Muscle of leg (tissue), 11 donors: ENCODE data around the gene PLAC1. TPM values are rescaled to one million over a fixed set of nuclear protein-coding genes. Genes with fewer than 3 reads are reported as not detected.

ENCODE experiments used
- DNase-seq: peaks from one replicate; pipeline ENCODE4 v3.0.0; 2013
- H3K27ac ChIP-seq: one replicate; pipeline ENCODE4 v1.5.1; 2013; ENCODE audit warnings: mild to moderate bottlenecking, low read length, control low read depth
- H3K27me3 ChIP-seq: one replicate; pipeline ENCODE4 v1.6.1; 2013; ENCODE audit warnings: low read length; ENCODE audit not compliant: control insufficient read depth, insufficient read depth
- H3K36me3 ChIP-seq: one replicate; pipeline ENCODE4 v1.6.1; 2013; ENCODE audit warnings: low read length; ENCODE audit not compliant: control insufficient read depth, insufficient read depth
- H3K4me1 ChIP-seq: one replicate; pipeline ENCODE4 v1.6.1; 2013; ENCODE audit warnings: low read length; ENCODE audit not compliant: control insufficient read depth, insufficient read depth
- H3K4me3 ChIP-seq: one replicate; pipeline ENCODE4 v1.5.1; 2013; ENCODE audit warnings: low read length, control low read depth
- H3K9me3 ChIP-seq: replicated peaks from 2 replicates; pipeline ENCODE4 v1.6.1; 2013; ENCODE audit warnings: low read depth, low read length; ENCODE audit not compliant: control insufficient read depth
- WGBS: methylation state at CpG from one replicate; pipeline ENCODE4 v1.1.5; 2013; ENCODE audit warnings: missing lambda C conversion rate; ENCODE audit not compliant: insufficient coverage; 5-methylcytosine and 5-hydroxymethylcytosine counted together
- polyA plus RNA-seq, 8 donors: library from polyadenylated mRNA; unstranded; fragments of 120-200 nt; gene quantifications; one replicate each; pipeline versions ENCODE4 v1.2.1 to v1.2.3, GENCODE V29; 2013; ENCODE audit warnings: inconsistent platforms in 1 of 8, low replicate concordance in 1 of 8; ENCODE audit not compliant: insufficient read length in 8 of 8, insufficient read depth in 1 of 8
- total RNA-seq: library from RNA; stranded (reverse); fragments of 120-200 nt; gene quantifications from one replicate; pipeline ENCODE4 v1.2.4, GENCODE V29; 2013

Gene PLAC1
- total and polyA plus RNA-seq, 9 donors = 1.4 to 2.7 (median 2.3) TPM

DNA sequence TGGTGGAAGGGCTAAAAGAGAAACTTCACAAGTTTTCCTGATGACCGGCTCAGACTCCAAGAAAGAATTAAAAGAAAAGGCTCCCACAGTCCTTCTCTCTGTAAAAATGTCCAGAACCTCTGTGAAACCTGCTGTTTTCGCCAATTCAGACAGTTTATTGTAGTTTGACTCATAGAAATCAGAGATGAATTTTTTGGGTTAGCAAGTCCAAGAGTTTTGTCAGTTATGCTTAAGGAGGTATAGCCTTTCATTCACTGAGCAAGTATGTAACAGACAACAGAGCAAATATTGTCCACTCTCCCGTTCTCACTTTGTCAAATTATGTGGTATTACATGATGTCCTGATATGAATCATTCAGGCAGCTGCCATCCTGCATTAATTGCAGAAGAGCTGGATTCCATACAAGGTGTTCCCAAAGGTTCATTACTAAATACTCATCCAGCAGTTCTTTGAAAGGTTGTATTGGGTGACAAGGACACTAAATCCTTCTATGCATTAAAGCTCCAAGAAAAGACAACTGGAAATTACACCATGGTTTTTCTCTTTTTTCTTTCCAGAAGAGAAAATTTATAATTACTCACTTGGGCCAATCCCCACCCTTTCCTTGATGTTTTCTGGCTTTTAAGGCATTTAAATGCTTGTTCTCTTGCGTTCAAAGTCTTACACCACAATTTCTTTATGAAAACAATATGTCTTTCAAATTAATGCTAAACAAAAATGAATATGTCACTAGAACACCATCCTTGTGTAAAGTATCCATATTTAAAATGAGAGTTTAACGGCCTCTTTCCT is 30.0 kb upstream of the PLAC1 start:
- 40% methylated on average over 1 of the region's 5 CpGs for WGBS
- peak; percentile 53 for DNase-seq

DNA sequence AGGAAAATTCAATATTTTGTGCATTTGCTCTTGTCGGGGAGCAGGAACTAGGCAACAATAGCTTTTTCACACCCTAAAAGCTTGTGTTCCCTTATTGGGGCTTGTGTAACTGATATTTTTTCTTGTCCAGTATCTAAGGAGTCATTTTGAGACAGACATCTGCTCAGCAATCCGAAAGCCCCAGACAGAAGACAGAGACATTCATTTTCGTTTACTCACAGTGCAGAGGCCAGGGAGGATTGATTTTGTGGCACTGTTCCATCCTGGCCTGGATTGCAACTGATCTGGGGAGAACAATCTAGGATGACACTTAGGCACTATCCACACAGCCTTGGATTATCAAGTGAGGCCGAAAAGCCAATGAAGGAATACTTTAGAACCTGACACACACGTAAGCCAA is 27.4 kb upstream of the PLAC1 start:
- no peaks in the 10 kb centered on the region for H3K9me3 ChIP-seq
- peaks cover 8% of the 10 kb centered on the region for H3K27me3 ChIP-seq
- H3K27ac ChIP-seq = peak overlapping the region; percentile 73
- no CpG with 5 or more reads among the region's 5 CpGs for WGBS
- H3K4me1 ChIP-seq = peaks cover 4% of the 10 kb centered on the region
- DNase-seq = peak; percentile 57
- H3K4me3 ChIP-seq = no peak overlapping the region
- H3K36me3 ChIP-seq = no peaks in the 10 kb centered on the region

More for the DNA sequence above, 30.0 kb upstream of the PLAC1 start:
- Histone ChIP-seq H3K27ac (peak overlapping the region; percentile 31), H3K27me3 (peaks cover 11% of the 10 kb centered on the region), H3K9me3 (no peaks in the 10 kb centered on the region), H3K4me1 (peaks cover 11% of the 10 kb centered on the region), H3K4me3 (no peak overlapping the region), H3K36me3 (no peaks in the 10 kb centered on the region)

DNA sequence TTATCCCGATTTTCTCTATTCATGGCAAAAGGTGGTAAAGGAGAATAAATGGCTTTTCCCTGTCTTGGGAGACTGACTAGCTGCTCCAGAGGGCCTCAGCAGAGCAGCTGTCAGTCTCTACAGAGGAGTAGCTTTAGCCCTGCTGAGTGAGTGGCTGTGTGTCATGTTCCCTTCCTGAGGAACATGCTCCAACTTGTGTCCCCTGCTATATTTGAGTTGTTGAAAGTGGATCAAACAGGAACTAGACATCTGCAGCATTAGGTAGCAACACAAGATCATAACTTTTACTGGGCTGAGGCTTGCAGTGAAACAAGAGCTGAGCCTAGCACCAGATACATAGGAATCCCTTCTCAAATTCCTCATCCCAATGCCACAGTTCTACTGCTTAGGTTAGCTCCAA is 26.7 kb upstream of the PLAC1 start:
- peaks cover 2% of the 10 kb centered on the region for H3K4me1 ChIP-seq
- no peak overlapping the region for H3K4me3 ChIP-seq
- peak overlapping the region; percentile 73 for H3K27ac ChIP-seq
- H3K36me3 ChIP-seq = no peaks in the 10 kb centered on the region
- no CpG with 5 or more reads among the region's 1 CpG for WGBS
- H3K9me3 ChIP-seq = no peaks in the 10 kb centered on the region
- peak; percentile 66 for DNase-seq
- peaks cover 5% of the 10 kb centered on the region for H3K27me3 ChIP-seq

DNA sequence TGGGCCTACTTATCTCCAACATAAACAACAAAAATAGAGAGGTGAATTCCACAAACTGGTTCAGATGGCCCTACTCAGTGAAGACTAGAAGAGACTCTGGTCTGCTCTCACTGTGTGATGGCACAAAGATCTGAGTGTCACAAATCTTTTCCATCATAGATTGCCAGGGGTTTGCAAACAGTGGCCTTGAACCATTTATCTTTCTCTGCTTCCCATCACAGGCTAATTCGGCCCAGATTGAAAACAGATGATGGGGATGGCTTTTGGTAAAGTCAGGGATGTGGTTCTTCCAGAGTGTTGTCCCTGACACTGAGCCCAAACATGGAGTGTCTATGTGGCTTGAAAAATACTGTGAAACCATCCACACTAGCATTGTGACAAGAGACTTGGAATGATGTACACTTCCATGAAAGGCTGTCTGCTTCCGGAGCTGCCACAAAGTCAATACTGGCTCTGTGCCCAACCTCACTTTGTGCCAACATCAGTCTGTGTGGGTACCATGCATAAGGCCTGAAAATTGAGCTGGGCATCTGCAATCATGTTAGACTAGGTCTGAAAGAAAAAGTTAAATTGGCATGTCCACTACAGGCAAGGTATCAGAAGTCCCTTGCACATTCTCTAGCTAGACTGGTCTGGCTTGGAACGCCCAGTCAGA is 25.2 kb upstream of the PLAC1 start:
- peaks cover 2% of the 10 kb centered on the region for H3K4me1 ChIP-seq
- H3K4me3 ChIP-seq = no peak overlapping the region
- 86% methylated on average over 2 of the region's 3 CpGs for WGBS
- no peaks in the 10 kb centered on the region for H3K9me3 ChIP-seq
- H3K36me3 ChIP-seq = no peaks in the 10 kb centered on the region
- peaks cover 2% of the 10 kb centered on the region for H3K27me3 ChIP-seq
- no peak overlapping the region for H3K27ac ChIP-seq
- DNase-seq = no peak

DNA sequence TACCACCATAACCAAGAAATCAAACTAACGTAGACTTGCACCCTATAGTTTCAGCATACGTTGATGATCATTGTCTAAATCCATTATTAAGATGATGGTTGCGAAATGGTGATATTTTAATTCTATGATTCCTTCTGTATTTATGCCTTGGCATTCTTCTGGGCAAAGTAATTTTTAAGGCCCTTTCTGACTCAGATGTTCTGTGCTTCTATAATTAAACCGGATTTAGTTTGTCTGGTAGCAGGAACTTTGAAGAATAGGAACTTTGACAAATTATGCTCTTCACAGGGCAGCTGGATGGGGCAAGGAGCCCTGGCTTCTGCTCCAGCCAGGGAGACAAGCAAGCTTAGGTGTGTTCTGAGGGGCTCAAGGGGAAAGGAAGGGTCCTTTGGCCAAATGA is 23.8 kb upstream of the PLAC1 start:
- H3K27me3 ChIP-seq = peaks cover 7% of the 10 kb centered on the region
- no CpG with 5 or more reads among the region's 4 CpGs for WGBS
- H3K4me3 ChIP-seq = no peak overlapping the region
- H3K36me3 ChIP-seq = no peaks in the 10 kb centered on the region
- DNase-seq = no peak
- H3K9me3 ChIP-seq = no peaks in the 10 kb centered on the region
- H3K4me1 ChIP-seq = peaks cover 2% of the 10 kb centered on the region
- no peak overlapping the region for H3K27ac ChIP-seq

DNA sequence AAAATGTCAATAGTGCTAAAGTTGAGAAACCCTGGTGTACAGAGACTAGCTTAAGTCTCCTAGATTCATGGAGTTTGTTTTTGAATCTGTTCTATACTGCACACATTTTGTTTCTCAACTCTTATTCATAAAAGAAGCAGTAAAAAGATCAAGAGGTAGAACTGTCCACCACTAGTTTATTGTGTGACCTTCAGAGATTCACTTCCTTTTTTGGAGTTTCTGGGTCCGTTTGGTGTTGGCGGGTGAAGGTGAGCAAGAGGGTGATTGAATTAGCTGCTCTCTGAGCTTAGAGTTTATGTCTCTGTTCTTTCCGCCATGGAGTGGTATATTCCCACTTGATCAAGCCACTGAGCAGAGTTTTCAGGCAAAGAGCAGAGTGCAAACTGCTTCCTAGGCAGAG is 21.4 kb upstream of the PLAC1 start:
- DNase-seq = no peak
- Histone ChIP-seq H3K9me3 (no peaks in the 10 kb centered on the region), H3K27me3 (peaks cover 13% of the 10 kb centered on the region), H3K4me1 (peaks cover 4% of the 10 kb centered on the region), H3K4me3 (no peak overlapping the region), H3K27ac (peak overlapping the region; percentile 50), H3K36me3 (no peaks in the 10 kb centered on the region)
- WGBS = 82% methylated on average over 1 of the region's 3 CpGs

DNA sequence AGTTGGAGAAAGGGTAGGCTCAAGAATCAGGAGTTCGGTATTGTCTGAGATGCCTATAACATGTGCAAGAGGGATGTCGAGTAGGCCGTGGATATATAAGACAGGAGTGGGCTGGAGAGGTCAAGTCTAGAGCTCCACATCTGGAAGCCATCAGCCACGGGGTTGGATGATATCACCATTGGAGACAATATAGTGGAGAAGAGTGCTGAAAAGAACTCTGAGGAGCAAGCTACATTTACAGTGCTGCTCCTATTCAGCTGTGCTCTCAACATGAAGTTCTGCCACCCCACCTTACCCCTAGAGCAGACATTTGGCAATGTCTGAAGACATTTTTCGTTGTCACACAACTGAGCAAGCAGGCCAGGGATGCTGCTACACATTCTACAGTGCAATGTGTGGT is 20.9 kb upstream of the PLAC1 start:
- H3K27ac ChIP-seq = peak overlapping the region; percentile 50
- H3K4me1 ChIP-seq = peaks cover 4% of the 10 kb centered on the region
- H3K4me3 ChIP-seq = no peak overlapping the region
- H3K27me3 ChIP-seq = peaks cover 13% of the 10 kb centered on the region
- WGBS = 27% methylated on average over 4 of the region's 5 CpGs
- H3K9me3 ChIP-seq = no peaks in the 10 kb centered on the region
- no peaks in the 10 kb centered on the region for H3K36me3 ChIP-seq
- DNase-seq = peak; percentile 94

DNA sequence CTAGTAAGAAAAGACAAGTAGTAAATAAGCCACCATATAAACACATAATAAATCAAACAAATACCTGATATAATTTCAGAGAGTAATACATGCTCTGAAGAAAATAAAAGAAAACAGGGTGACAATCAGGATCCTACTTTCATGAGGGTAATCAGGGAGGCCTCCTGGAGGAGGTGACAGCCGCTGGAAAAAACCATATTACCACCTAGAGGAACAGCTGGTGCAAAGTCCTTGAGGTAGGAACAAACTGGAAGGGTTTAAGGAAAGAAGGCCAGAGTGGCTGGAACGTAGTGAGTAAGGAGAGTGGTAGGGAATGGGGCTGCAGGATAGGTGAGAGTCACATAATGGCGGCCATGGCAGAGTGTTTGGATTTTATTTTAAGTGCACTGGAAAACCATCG is 19.1 kb upstream of the PLAC1 start:
- Histone ChIP-seq H3K36me3 (no peaks in the 10 kb centered on the region), H3K9me3 (no peaks in the 10 kb centered on the region), H3K27ac (no peak overlapping the region), H3K27me3 (peaks cover 13% of the 10 kb centered on the region), H3K4me1 (peaks cover 2% of the 10 kb centered on the region), H3K4me3 (no peak overlapping the region)
- no peak for DNase-seq
- 90% methylated on average over 3 of the region's 4 CpGs for WGBS

DNA sequence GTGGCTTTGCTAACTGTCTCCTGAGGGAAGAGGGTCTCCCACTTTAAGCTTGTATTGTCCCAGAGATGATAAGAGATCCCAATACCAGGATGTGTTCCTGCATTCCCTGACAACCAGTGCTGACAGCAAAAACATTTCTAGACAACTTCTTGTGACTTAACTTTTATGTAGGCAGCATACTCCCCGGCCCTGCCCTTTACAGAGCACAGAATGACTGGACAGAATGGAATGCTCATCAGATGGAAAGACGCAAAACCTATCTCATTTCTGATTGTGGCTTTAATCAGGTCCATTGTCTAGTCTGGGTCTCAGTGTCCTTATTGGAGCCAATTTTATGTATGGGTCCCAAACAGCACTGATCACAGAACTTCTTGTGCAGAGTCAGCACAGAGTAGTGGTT is 18.2 kb upstream of the PLAC1 start:
- no peaks in the 10 kb centered on the region for H3K36me3 ChIP-seq
- peaks cover 13% of the 10 kb centered on the region for H3K27me3 ChIP-seq
- peak; percentile 56 for DNase-seq
- WGBS = 65% methylated on average over 2 of the region's 2 CpGs
- H3K4me1 ChIP-seq = peaks cover 2% of the 10 kb centered on the region
- no peak overlapping the region for H3K27ac ChIP-seq
- H3K9me3 ChIP-seq = no peaks in the 10 kb centered on the region
- H3K4me3 ChIP-seq = no peak overlapping the region

DNA sequence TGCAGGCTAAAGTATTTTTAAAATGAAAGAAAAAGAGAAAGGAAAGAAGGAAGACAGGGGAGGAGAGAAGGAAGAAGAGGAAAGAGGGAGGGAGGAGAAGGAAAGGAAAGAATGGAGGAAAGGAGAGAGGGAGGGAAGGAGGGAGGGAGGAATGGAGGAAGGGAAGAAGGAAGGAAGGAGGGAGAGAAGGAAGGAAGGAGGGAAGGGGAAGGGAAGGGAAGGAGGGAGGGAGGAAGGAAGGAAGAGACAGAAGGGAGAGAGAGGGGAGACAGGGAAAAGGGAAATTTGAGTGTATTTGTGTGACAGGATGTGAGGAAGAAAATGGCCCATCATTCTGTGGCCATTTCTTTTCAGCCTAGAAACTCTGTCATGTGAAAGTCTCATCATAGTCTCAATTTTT is 14.9 kb upstream of the PLAC1 start:
- H3K27ac ChIP-seq = no peak overlapping the region
- H3K36me3 ChIP-seq = no peaks in the 10 kb centered on the region
- peaks cover 15% of the 10 kb centered on the region for H3K4me1 ChIP-seq
- no peak overlapping the region for H3K4me3 ChIP-seq
- no peak for DNase-seq
- no peaks in the 10 kb centered on the region for H3K9me3 ChIP-seq
- peaks cover 19% of the 10 kb centered on the region for H3K27me3 ChIP-seq
